GM19238 (cell line): Measurements from ENCODE around the gene TCEA3.

Experiments
- DNase-seq: peaks from one replicate; pipeline ENCODE4 v3.0.0; 2011; ENCODE audit warnings: low spot score; ENCODE audit not compliant: insufficient read length

The TCEA3 gene

GRCh38 chr1:23421753-23422240 lies 2.8 kb downstream of the TCEA3 start:
- DNase-seq = no peak

DNA sequence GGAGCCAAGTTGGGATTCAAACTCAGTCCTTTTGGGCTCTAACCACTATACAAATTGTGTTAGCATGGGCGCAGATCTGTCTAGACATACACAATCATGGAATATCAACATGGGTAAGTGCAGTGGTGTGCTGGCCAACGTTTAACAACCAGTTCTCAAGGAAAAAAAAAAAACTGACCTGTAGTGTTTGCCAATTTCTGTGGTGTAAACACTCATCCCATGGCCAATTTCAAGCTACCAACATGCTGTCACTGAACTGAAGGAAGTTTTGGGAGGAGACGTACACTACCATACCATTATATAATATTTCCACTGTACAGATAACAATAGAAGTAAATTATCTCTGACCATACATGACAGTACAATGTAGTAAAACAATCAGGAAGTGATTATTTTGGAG lies 3.2 kb downstream of the TCEA3 start:
- no peak for DNase-seq

- no peak for DNase-seq
Observed at GRCh38 chr1:23420778-23421177, 3.8 kb downstream of the TCEA3 start.

- no peak for DNase-seq
Observed at GRCh38 chr1:23419180-23419579, 5.4 kb downstream of the TCEA3 start.

DNA sequence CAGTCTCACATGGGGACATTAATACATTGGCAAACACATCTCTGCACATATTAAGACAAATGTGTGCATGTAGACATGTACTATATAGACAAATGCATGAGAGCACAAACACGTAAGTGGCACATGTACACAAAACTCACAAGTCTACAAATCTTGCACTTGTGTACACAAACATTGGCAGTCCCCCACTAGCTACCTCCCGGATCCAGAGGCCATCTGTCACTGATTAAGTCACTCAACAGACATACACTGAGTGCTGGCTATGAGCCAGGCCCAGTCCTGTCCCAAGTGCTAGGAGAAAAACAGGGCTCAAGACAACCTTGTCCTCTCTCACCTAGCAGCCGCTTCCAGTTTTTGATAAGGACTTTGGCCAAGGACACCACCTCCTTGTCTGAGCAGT lies 7.0 kb downstream of the TCEA3 start:
- DNase-seq = no peak

DNA sequence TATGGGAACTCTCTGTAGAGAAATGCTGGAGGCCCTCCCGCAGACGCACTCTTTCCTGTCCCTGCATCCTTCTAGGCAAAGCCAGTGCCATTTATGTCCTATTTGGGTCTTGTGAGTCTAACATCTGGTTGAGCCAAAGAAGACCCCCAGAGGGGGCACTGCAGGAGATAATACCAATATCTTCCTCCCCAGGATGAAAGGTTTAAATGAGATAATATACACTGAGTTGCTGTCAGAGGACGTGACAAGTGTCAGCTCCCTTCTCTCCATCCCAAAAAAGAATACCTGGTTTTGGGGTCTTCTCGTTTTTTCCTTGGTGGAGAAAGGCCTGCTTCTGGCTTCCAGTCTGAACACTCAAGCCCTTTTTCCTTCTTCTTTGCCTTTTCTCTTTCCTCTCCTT lies 7.6 kb downstream of the TCEA3 start:
- no peak for DNase-seq

DNA sequence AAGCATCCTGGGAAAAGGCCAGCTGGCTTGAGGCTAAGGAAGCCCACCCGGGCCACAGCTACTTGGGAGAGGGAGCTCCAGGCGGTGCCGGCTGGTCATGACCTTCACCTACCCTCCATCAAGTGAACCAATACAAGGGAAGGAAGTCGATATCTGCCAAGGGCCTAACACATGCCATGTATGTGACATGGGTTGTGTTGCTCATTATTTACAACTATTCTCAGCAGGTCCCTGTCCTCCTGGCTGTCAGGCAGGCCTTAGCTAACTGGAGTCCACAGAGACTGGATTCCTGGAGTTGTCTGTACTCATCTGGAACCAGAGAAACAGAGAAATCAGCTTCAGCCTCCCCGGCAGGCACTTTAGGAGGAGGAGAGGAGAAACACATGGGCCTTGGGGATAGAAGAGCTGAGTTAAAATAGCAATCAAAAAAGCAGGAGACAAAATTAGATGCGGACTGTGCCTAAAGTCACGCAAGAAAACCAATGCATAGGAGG lies 15.7 kb downstream of the TCEA3 start:
- DNase-seq = no peak

- DNase-seq = no peak
Observed at GRCh38 chr1:23407016-23407630, 17.4 kb downstream of the TCEA3 start.

GRCh38 chr1:23405946-23406345 lies 18.6 kb downstream of the TCEA3 start:
- DNase-seq = no peak

GRCh38 chr1:23403735-23404486 lies 20.6 kb downstream of the TCEA3 start:
- DNase-seq = peak; percentile 77

DNA sequence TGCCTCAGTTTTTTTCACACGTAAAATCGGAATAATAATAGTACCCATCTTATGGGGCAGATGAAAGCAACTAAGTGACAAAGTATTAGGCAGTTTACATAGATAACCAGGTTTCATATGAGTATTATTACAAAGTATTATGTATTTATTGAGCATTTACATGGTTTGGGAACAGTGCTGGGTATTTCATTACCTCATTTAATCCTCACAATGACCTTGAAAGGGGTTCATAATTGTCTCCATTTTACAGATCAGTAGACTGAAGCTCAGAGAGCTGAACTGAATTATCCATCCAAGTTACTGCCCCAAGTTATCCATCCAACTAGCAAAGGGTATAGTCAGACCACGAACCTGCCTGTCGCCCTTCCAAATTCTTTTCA lies 21.2 kb downstream of the TCEA3 start:
- DNase-seq = no peak

DNA sequence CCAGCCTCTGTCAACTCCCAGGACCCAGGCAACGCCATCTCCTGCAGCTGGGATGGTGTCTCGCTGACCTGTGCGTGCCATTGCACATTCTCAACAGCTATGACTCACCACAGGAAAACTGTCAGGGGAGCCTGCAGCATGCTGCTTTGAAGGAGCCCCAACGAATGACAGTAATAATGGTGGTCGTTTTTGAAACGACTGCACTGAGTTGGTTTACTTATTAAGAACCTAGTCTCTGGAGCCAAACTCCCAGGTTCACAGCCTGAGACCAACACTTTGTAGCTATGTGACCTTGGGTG lies 21.6 kb downstream of the TCEA3 start:
- DNase-seq = no peak

GRCh38 chr1:23402286-23403037 lies 22.1 kb downstream of the TCEA3 start:
- DNase-seq = no peak

DNA sequence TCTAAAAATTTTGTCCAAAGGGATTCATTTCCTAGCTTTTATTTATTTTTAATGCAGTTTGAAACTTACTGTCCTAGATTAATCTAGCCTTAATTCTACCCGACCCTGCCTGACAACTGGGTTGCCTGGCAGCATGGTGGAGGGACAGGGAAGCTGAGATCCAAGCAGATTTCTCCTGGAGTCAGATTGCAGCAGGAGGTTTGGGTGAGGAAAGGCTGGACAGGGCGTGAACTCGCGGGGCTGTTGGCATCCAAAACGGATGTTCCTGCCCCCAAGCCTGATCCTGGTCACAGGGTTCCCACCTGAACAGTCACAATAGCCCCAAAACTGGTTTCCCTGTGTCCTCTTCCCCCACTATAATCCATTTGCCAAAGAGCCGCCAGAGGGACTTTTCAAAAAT lies 23.2 kb downstream of the TCEA3 start:
- no peak for DNase-seq

DNA sequence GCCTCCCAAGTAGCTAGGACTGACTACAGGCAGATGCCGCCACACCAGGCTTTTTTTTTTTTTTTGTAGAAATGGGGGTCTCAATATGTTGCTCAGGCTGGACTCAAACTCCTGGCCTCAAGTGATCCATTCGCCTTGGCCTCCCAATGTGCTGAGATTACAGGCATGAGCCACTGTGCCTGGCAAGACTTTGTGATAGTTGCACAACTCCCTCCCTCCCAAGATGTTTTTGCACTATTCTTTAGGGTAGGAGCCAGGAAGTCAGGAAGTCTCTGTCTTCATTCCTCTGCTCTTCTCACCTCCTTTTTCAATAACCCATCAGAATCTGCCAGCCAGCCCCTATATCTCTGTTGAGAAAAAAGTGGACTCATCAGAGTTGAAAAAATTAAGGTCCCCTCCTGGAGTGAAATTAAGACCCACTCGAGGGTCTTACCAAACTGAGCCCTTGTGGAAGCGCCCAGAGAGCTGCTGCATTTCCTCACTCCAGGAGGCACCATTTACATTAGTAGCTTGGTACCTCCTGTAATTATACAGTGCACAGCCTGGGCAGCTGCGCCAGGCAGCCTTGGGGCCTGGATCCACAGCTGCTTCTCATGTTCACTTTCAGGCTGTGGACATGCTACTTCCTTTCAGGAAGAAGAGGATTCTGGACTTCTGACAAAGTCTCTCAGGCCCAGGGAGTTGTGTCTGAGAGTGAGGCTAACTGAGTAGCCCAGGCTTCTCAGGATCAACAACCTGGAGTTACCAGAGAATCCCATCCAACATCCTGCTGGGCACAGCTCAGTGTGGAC lies 24.0 kb downstream of the TCEA3 start:
- DNase-seq = no peak

GRCh38 chr1:23399229-23399628 lies 25.3 kb downstream of the TCEA3 start:
- no peak for DNase-seq

- no peak for DNase-seq
Observed at GRCh38 chr1:23397908-23398307, 26.6 kb downstream of the TCEA3 start.

DNA sequence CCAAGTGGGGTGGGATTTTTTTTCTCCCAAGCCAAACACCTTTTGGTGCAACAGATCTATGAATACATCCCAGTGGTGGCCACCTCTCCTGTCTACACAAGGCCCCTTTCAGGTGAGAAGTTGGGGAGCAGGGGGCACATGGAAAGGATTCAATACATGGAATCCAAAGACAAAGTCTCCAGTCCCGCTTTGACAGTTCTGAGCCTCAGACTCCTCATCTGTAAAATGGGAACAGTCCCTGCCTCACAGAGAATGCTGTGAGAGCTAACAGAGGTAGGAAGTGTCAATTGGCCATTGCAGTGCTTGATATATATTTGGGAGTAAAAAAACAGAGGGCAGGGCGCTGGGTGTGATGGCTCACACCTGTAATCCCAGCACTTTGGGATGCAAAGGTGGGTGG lies 28.2 kb downstream of the TCEA3 start:
- DNase-seq = no peak

DNA sequence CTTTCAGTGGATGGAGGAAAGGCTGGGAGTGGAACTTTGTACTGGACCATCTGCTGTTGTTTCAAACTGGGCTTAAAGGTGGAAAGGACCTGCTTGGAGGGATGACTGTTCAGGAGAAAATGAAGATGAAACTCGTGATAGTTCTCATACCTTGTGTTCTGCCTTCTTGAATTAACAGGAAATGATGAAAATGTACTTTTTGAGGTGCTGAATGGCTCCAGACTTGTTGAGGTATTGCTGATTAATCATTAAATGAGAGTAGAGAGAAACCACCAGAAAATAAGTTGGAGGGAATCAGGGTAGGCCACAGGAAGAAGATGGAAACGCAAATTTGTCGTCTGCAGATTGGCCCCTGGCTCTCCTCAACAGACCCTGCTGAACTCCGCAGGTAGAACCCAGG lies 28.7 kb downstream of the TCEA3 start:
- DNase-seq = no peak

DNA sequence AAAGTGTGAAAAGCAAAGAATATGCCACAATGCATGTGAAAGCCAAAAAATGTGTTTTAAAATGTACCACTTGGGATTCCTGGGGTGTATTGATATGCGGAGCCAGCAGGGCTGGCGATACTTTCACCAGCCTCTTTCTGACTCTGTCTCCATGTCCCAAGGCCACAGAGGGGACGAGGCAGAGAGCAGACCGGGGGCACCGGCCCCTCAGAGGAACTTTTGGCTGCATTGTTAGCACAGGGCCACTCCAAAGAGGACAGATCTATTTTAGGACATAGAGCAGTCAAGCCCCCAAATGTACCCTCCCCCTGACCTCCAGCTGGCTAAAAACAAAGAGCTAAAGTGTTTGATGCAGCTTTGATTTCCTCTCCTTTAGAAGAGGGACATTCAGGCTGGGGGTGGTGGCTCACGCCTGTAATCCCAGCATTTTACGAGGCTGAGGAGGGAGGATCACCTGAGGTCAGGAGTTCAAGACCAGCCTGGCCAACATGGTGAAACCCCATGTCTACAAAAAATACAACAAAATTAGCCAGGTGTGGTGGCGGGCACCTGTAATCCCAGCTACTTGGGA lies 29.3 kb downstream of the TCEA3 start:
- no peak for DNase-seq

GRCh38 chr1:23394684-23395083 lies 29.9 kb downstream of the TCEA3 start:
- no peak for DNase-seq
